HG02571 (cell line): ENCODE measurements around the gene NAALADL2.
"Not testable (repeated sequence)": the region's sequence is repeated elsewhere in the genome, so short reads cannot be mapped to it uniquely, and the experiment has no call there.

Source experiments
- ATAC-seq: cut with Tn5 transposase; IDR thresholded peaks from one replicate; pipeline ENCODE4 v1.9.1; 2021; ENCODE audit warnings: mild to moderate bottlenecking, moderate library complexity; ENCODE audit not compliant: unreplicated experiment

The NAALADL2 gene

GRCh38 chr3:175343946-175344345 lies 484.8 kb downstream of the NAALADL2 start:
- no peak for ATAC-seq

- no peak for ATAC-seq
Observed at GRCh38 chr3:175346573-175347356, 487.6 kb downstream of the NAALADL2 start.

- ATAC-seq = no peak
Observed at GRCh38 chr3:175349168-175349567, 490.0 kb downstream of the NAALADL2 start.

GRCh38 chr3:175355801-175356335 lies 496.7 kb downstream of the NAALADL2 start:
- no peak for ATAC-seq

GRCh38 chr3:175356899-175357324 lies 497.8 kb downstream of the NAALADL2 start:
- ATAC-seq = no peak

GRCh38 chr3:175357758-175358157 lies 498.6 kb downstream of the NAALADL2 start:
- ATAC-seq = no peak

GRCh38 chr3:175358935-175359334 lies 499.8 kb downstream of the NAALADL2 start:
- ATAC-seq = no peak

- not testable (repeated sequence) for ATAC-seq
Observed at GRCh38 chr3:175370426-175370825, 511.3 kb downstream of the NAALADL2 start.

GRCh38 chr3:175371187-175371586 lies 512.1 kb downstream of the NAALADL2 start:
- ATAC-seq = not testable (repeated sequence)

GRCh38 chr3:175374705-175375104 lies 515.6 kb downstream of the NAALADL2 start:
- no peak for ATAC-seq

GRCh38 chr3:175378348-175378747 lies 519.2 kb downstream of the NAALADL2 start:
- ATAC-seq = peak; percentile 65

GRCh38 chr3:175381685-175382084 lies 522.6 kb downstream of the NAALADL2 start:
- ATAC-seq = no peak

- ATAC-seq = no peak
Observed at GRCh38 chr3:175383371-175383770, 524.2 kb downstream of the NAALADL2 start.

- no peak for ATAC-seq
Observed at GRCh38 chr3:175383813-175384212, 524.7 kb downstream of the NAALADL2 start.

GRCh38 chr3:175384569-175384968 lies 525.4 kb downstream of the NAALADL2 start:
- no peak for ATAC-seq

- ATAC-seq = no peak
Observed at GRCh38 chr3:175386630-175387029, 527.5 kb downstream of the NAALADL2 start.

- ATAC-seq = no peak
Observed at GRCh38 chr3:175389560-175389959, 530.4 kb downstream of the NAALADL2 start.

GRCh38 chr3:175391601-175392000 lies 532.5 kb downstream of the NAALADL2 start:
- ATAC-seq = no peak

- no peak for ATAC-seq
Observed at GRCh38 chr3:175392653-175393052, 533.5 kb downstream of the NAALADL2 start.

GRCh38 chr3:175397372-175397771 lies 538.2 kb downstream of the NAALADL2 start:
- no peak for ATAC-seq

- ATAC-seq = no peak
Observed at GRCh38 chr3:175398676-175399075, 539.5 kb downstream of the NAALADL2 start.

- ATAC-seq = no peak
Observed at GRCh38 chr3:175399156-175399840, 540.2 kb downstream of the NAALADL2 start.
